B cell (primary cell): ENCODE measurements around the gene JPH2.

Source experiments
- EZH2 ChIP-seq: IDR thresholded peaks from 2 replicates; pipeline ENCODE4 v1.6.1; 2012; ENCODE audit warnings: borderline replicate concordance, low read depth, mild to moderate bottlenecking, moderate library complexity, low read length; ENCODE audit not compliant: insufficient read depth, poor library complexity, severe bottlenecking
- TF ChIP-seq, protein P1 (sequence below): fragments of 200-600 bp; IDR thresholded peaks from one replicate; pipeline ENCODE4 v1.8.0; 2022; ENCODE audit warnings: antibody characterized with exemption, mild to moderate bottlenecking

DNA sequence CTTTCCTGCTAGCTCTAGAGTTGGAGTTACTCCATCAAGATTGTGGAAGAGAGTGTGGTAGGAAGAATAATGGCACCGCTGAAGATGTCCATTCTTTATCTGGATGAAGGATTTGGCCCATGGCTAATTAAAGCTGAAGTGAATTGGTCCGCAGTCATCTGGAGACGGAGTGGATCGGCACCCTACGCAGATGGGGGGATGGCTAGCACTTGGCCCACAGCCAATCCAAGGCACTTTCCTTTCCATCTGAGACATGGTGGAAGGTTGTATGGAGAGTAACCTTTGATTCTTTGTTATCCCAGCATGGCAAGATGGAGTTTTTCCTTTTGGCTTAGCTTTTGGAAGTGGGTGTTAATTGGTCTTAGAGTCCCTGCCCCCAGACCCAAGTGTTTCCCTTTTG is 88.3 kb downstream of the JPH2 start:
- TF ChIP-seq, protein P1, sequence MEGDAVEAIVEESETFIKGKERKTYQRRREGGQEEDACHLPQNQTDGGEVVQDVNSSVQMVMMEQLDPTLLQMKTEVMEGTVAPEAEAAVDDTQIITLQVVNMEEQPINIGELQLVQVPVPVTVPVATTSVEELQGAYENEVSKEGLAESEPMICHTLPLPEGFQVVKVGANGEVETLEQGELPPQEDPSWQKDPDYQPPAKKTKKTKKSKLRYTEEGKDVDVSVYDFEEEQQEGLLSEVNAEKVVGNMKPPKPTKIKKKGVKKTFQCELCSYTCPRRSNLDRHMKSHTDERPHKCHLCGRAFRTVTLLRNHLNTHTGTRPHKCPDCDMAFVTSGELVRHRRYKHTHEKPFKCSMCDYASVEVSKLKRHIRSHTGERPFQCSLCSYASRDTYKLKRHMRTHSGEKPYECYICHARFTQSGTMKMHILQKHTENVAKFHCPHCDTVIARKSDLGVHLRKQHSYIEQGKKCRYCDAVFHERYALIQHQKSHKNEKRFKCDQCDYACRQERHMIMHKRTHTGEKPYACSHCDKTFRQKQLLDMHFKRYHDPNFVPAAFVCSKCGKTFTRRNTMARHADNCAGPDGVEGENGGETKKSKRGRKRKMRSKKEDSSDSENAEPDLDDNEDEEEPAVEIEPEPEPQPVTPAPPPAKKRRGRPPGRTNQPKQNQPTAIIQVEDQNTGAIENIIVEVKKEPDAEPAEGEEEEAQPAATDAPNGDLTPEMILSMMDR = no peak
- no peak for TF ChIP-seq EZH2
